OCI-LY3 (cell line): ENCODE measurements around the gene PDE7B.

ENCODE experiments used
- CTCF ChIP-seq: fragments of 200-600, 300-600 bp; sonication (generic); IDR thresholded peaks from 2 replicates; pipeline ENCODE4 v1.5.1; 2014; ENCODE audit warnings: antibody characterized with exemption, low read length, low read depth
- EZH2phosphoT487 ChIP-seq: fragments of 200-600 bp; shearing (Covaris generic); IDR thresholded peaks from 2 replicates; pipeline ENCODE4 v1.6.1; 2018; ENCODE audit warnings: antibody characterized with exemption, mixed run types, low read depth

- TF ChIP-seq CTCF: no peak
- no peak for TF ChIP-seq EZH2phosphoT487
Measured at GRCh38 chr6:136127873-136128272, 276.4 kb downstream of the PDE7B start.
